ENCODE results near the gene DNAH8.
A peak's percentile ranks its signal among the peaks of the same experiment; 100 is the strongest.

Gene DNAH8

DNA sequence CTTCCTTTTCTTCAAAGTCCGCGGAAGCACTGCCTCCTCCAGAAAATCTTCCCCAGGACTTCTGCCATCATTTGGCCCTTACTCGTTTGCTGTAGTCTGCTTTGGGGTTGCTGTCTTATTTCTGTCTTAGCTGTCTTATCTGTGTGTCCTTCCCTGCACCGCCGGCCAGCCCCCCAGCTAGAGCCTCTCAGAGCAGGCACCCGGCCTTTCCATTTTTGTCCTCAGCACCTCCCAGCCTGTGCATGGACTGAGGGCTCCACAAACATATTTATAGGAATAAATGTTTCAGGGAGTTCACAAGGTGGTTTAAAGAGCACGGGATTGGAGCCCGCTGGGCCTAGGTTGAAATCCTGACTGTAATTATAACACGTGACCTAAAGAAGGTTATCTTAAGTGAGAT is 341.6 kb downstream of the DNAH8 start:
- no peak for DNase-seq

DNA sequence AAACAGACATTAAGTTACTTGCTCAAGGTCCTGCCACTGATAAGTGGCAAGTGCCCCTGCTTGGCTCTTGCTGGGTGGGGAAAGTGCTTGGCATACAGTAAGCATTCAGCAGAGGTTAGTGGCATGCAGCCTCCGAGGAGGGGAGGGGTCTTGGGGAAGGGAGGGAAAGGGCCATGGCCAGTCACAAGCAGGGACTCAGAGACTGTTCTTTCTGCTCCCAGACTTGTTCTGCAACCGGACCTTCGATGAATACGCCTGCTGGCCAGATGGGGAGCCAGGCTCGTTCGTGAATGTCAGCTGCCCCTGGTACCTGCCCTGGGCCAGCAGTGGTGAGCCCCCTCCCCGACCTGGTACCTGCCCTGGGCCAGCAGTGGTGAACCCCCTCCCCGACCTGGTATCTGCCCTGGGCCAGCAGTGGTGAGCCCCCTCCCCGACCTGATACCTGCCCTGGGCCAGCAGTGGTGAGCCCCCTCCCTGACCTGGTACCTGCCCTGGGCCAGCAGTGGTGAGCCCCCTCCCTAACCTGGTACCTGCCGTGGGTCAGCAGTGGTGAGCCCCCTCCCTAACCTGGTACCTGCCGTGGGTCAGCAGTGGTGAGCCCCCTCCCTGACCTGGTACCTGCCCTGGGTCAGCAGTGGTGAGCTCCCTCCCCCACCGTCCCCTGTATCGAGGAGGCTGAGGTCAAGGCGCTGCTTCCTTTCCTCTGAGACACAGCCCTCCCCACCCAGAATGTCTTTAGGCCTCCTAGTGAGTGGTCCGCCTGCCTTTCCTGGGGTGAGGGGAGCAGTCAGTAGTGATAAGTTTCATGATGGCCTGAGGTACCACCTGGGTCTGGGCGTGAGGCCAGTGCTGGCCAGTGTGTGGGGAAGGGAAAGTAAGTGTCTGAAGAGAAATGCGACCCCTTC is 342.4 kb downstream of the DNAH8 start:
- DNase-seq: no peak

DNA sequence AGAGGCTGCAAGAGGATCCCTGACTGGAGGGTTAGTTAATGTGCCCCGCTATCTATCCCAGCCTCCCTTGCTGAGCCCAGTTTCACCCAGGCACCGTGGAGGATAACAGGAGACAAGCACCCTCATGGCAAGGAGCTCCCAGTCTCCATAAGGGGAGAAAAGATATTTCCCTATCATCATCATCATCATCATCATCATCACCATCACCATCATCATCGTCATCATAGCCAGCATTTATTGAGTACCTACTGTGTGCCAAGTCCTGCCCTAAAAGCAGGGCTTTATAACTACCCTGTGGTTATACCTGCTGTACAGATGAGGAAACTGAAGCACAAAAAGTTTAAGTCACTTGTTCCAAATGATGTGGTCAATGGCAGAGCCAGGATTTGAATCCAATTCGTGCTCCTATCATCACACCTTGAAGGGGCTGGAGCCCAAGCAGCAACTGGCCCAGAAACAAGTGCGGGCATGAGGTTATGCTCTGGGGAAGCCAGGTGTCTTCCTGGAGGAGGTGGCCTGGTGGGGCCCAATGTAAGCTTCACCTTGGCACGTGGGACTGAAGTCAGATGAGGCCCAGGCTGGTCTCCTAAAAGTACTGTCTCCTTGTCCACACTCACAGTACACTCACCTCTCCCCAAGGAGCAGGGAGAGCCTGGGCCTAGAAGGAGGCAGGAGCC is 343.5 kb downstream of the DNAH8 start:
- no peak for DNase-seq

DNA sequence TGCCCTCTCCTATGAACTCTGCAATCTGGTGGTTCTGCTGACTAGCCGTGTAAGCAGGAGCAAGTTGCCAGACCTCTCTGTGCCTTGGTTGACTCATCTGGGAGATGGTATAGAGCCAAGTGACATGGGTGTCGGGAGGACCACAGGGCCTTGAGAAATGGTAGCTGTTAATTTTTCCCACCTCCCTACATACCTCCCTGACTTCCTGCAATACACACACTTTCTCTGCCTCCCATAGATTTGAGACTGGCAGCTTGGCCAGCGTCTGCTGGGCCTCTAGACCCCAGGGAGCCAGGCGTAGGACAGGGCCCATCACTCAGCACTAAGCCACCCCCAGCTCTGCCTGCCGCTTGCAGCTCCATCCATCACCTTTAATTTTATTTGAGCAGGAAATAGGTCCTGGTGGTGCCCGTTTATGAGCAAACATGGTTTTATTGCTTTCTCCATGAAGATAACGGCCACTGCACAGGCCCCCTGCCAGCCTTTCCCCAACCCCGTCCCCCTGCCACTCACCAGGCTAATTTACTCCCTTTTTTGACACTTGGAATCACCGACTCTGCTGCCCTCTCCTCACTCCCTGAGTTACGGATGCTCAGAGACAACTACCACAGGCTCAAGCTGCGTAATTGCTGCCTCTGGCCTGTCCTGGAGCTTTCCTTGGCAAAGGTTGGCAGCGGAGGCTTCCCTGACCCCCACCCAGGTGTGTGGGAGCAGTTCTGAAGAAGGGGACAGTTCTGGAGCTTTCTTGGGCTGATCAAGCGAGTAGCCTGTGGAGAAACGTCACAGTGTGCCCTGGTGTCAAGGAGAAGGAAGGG is 344.6 kb downstream of the DNAH8 start:
- no peak for DNase-seq

DNA sequence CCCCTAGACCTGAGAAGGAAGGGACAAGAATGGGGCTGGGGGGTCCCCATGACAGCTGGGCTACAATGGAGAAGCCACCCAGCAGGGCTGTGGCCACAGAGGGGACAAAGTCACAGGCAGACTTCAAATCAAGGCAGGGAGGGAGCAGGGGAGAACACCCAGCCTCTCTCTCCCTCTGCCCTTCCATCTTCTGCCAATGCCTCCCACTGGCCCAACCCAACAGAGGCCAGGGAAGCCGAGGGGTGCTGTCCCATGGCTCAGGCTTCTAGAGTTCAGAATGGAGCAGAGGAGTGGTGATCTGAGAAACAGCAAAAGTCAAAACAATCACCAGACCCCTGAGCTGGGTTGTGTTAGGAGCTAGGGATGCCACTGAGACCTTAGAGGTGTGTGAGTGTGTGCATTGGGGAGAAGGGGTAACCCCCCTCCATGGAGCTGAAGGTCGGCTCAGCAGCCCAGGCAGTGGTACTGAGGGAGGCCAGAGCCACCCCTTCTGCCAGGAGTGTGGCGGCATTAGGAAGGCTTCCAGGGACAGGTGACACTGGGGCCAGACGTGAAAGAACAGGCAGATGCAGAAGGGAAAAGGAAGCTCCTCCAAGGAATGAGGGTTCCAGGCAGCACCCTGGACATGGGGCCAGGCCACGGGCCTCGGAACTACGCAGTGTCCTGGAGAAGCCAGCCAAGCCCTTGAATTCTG is 345.5 kb downstream of the DNAH8 start:
- DNase-seq: no peak

DNA sequence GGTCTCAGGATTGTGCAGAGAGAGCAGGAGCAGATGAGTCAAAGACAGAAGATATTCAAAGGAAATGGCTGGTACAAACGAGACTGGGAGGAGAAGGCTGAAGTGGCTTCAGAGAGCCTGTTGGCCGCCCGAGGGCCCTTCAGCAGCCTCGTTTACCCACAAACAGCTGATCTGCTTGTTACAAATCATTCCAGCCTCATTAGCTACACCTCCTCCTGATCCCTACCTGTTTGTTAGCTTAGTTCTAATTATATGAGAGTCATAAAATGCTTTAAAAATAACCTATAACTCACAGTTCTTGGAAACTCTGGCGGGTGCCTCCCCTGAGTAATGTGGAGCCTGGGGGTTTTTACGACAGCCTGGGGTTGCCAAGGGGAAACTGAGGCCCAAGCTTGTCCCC is 346.1 kb downstream of the DNAH8 start:
- DNase-seq: peak; percentile 28 to 34

DNA sequence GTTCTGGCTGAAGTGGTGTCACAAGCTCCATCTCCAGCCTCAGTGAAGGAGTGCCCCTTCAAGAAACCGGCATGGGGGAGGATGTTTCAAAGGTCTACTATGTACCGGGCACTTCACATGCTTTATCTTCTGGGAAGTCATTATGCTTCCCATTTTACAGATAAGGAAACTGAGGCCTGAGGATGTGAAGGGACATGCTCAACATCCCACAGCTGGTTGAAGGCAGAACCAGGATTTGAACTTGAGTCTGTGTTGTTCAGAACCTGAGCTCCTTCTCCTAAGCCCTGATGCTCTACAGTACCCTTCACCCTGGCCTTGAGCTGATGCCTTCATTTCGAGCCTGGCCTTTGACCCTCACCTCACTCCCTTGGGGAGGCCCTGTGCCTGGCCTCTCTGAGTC is 346.5 kb downstream of the DNAH8 start:
- DNase-seq: no peak

DNA sequence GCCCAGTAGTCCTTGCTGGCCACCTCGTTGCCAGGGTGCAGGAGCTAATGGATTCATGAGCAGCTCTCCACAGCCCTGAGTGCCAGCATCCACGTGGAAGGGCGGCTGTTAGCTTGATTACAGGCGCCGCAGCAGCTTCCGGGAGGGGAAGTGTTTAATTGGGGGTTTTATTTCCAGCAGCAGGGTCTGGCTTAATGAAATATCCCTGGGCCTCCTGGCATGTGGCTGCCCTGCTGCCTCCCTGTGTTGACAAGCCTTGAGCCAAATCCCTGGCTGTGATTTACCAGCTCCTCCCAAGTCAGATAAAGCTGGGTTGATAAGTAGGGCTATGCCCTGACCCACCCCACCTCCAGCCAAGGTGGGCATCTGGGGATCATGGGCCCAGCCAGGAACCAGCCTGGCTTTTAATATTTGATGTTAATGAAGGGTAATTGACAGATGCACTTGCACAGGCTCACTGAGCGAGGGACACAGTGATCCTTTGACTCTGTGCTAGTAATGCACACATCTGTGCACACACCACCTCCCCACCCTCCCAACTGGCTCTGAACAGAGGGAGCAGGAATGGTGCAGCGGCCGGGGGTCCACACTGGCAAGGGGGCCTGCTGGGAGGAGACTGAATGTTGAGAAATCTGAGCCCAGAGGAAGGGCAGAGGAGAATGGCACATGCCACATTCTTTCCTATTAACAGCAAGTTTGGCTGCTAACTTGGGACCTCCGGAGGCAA is 347.1 kb downstream of the DNAH8 start:
- no peak for DNase-seq

DNA sequence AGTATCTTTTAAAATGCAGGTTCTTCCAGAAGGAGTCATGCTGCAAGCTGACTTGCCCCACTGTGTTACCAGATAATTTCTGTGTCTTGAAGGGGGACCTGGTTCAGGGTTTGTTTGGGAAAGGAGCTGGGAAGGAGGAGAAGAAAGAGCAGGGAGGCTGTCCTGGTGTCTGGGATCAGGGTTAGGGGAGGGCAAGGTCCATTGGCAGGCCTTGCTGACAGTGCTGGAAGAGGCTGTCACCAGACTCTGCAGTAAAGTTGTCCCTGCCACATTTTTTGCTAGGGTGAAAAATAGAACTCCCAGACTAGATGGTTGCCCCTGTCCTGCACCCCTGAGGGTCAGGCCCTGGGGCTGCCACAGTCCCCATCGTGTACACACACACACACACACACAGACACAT is 348.4 kb downstream of the DNAH8 start:
- DNase-seq: no peak

DNA sequence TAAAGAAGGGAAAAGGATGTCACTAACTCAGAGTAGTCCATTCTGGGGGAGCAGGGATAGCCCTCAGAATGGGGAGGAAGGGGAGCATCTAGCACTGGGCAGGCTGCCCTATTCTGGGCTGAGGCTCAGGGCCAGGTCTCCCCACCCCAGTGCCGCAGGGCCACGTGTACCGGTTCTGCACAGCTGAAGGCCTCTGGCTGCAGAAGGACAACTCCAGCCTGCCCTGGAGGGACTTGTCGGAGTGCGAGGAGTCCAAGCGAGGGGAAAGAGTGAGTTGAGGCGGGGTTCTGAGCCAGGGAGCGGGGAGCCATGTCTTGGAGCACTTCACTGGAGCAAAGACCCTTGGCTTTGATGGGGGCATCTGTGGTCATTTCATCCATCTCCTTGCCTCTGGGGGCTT is 350.4 kb downstream of the DNAH8 start:
- DNase-seq: no peak

DNA sequence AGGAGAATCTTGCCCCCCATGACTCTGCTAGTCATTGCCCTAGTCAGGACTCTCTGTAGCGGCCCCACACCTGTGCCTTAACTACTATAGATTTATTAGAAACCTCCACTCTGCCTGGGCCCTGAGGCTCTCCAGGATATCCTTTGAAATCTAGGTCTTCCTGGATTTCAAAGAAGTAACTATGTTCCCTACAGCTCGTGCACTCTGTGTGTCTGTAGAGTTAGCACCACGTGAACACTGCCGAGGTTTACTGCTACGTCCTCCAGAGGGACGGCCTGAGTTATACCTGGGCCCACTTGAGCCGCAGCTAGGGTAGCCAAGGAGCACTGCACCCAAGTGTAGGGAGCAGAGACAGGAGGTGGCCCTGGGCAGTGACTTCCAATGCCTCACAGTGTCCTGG is 353.3 kb downstream of the DNAH8 start:
- no peak for DNase-seq

DNA sequence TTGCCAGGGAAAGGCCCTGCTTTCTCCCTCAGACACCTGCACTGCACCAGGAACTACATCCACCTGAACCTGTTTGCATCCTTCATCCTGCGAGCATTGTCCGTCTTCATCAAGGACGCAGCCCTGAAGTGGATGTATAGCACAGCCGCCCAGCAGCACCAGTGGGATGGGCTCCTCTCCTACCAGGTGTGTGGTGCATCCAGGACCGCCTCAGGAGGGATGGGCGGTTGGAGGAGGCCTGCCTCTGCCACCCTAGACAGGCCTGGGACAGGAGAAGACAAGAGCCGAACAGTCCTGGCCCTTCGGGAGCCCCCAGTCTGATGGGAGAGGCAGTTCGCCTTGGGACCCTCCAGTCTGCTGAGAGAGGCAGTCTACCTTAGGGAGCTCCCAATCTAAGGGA is 357.7 kb downstream of the DNAH8 start:
- DNase-seq: no peak

DNA sequence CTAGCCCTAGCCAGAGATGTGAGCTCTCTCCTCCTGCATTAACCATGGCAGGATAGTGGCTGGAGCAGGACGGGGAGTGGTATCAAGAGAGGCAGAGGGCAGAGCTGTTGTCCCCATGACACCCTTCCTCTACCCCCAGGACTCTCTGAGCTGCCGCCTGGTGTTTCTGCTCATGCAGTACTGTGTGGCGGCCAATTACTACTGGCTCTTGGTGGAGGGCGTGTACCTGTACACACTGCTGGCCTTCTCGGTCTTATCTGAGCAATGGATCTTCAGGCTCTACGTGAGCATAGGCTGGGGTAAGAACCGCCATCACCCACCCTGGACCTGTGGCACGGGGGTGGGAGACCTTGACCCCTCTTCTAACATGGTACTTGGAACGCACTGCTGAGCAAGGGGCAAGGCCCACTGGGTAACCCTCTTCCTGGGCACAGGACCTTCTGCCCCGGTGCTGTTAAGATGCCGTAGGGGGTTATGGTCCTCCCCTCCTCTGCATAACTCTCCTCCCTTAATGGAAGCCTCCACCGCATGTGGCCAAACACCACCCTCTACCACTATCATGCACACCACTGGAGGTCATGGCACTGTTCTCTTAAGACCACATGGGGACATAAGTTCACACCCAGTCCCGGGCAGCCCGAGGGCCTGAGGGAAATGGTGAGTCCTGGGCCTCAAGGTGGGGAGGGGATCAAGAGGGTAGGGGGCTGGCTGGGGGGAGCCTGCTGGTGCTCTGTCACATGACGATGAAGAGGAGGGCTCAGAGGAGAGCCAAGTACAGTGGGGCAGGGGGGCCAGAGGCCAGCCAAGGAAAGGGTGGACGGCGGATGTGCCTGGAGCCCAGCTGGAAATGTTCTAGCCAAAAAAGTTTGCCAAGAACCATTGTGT is 358.6 kb downstream of the DNAH8 start:
- no peak for DNase-seq

DNA sequence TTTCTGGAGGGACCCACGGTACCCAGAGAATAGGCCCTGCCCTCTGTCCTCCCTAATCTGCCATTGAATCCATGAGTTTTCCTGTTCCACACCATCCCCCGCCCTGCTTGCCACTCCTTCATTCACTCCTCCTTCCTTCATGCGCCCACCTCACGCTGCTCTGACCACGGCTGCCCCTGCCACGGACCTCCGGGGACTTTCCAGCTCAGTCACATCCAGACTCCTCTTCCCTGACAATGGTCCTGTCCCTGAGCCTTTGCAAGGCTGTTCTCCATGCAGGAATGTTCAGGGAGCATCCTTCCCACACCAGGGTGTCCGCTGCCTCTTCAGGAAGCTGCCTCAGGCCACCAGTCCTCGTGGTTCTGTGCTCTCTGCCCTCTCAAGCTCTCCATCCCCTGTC is 359.4 kb downstream of the DNAH8 start:
- no peak for DNase-seq

DNA sequence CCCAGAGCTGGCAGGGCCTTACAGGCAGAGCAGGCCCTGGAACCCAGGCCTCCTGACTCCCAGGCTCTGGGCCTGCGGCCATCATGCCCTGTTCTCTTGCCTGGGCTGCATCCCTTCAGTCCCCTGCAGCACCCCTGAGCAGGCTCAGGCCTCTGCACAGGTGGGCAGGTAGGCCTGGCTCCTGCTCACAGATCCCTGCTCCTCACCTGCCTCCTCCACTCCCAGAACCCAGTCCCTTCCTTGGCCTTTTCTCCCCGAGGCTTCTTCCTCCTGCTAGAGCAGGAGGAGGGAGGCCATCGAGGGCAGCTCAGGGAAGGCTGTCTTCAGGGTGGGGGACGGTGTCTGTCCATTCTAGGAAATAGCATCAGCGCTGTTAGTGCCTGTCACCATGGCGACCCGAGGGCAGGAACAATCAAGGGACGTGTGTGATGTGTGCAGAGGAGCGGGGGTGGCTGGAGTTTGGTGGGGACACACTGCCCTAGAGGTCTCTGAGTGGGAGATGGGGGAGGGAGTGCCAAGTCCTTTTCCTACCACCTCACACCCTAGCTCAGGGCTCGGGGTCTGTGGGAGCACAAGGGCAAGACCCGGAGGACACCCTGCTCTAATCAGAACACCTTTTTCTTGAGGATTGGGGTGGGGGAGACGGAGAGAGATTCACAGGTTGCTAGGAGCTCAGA is 360.0 kb downstream of the DNAH8 start:
- DNase-seq: no peak

DNA sequence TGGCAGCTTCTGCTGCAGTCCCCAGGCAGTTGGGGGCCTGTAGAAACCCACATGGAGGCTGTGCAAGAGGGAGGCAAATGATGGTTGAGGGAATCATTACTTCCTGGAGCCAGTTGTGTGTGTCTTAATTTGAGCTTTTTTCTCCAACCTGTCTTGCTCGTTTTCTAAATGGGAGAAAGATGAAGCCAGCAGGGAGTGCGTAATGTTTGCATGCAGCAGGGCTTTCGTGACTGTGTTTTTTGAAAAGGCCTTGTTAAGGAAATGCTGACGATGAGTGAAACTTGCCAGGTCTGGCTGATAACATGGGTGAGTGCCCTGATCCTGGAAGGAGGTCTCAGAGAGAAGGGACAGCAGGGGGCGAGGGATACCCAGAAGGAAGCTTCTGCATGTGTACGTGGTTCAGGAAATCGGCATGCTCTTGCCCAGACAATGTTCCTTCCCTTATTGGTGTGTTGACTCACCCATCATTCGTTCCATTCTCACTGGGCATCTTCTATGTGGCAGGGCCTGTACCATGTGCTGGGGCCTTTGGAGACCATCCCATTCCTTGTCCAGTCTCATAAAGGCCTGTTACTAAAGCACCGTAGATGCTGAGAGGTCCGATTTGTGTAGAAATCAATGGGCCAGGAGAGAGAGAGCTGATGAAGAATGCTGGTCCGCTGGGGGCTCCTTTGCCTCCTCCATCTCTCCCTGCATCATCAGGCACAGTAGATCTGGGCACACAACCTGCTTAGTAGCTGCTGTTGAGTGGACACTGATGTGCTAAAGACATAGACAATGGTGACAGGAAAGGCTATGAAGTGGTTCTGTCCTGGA is 360.9 kb downstream of the DNAH8 start:
- no peak for DNase-seq

DNA sequence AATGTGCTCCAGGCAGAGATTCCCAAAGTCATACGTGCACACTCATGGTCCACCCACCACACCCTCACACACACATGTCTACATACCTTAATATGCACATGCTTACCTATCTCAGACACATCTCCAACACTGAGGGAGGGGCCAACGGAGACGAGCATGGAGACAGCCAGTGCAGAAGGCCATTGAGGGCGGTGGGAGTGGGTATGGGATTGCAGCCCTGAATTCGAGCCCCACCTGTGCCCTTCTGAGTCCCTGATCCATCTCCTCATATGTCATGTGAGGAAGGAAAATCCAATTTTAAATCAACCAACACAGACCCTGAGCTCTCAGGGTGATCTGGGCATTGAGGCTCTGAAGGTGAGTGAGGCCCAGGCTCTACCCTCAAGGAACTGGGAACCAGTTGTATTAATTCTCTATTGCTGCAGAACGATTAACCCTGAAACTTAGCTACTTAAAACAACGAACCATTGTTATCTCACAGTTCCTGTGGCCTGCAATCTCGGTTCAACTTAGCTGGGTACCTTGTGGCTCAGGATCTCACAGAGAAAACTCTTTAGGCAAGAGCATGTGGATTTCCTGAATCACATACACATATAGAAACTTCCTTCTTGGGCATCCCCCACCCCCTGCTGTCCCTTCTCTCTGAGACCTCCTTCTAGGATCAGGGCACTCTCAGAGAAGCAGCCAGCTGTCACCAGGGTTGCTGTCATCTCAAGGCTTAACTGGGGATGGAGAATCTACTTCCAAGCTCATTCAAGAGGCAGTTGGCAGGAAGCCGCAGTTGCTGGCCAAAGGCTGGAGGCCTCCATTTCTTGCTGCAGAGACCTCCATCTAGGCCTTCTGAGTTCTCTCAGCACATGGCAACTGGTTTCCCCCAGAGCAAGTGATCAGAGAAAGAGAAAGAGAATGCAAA is 361.8 kb downstream of the DNAH8 start:
- DNase-seq: no peak

DNA sequence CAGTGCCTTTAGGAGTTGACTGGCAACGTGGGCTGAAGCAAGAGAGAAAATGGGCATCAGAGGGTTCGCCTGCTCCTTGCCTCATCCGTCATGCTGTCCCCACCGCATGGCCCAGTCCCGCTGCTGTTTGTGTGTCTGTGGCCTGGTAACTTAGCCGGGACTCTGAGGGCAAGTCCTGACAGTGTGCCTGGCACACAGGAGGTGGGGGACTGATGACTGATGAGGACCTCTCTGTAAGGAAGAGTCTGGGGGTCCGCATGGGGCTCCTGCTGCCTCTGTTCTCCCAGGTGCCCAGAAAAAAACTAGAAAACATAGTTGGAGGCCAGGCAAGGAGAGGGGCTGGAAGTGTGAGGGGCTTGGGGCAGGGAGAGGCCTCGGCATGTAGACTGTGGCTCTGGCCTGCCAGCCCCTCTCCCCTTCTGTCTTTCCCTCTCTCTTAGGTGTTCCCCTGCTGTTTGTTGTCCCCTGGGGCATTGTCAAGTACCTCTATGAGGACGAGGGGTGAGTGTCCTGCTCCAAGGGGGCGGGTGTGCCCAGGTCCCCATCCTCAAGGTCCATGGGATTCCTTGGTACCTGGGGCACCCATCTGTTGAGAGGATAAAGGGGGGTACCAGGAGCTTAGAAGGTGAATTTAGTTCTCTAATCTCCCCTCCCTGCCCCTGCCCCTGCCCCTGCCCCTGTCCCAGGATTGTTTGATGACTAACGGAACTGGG is 362.9 kb downstream of the DNAH8 start:
- no peak for DNase-seq
